ENCODE measurements around the gene ZDBF2.
A peak's percentile ranks its signal among the peaks of the same experiment; 100 is the strongest.
"Not testable (repeated sequence)": the region's sequence is repeated elsewhere in the genome, so short reads cannot be mapped to it uniquely, and the experiment has no call there.

ZDBF2 gene

DNA sequence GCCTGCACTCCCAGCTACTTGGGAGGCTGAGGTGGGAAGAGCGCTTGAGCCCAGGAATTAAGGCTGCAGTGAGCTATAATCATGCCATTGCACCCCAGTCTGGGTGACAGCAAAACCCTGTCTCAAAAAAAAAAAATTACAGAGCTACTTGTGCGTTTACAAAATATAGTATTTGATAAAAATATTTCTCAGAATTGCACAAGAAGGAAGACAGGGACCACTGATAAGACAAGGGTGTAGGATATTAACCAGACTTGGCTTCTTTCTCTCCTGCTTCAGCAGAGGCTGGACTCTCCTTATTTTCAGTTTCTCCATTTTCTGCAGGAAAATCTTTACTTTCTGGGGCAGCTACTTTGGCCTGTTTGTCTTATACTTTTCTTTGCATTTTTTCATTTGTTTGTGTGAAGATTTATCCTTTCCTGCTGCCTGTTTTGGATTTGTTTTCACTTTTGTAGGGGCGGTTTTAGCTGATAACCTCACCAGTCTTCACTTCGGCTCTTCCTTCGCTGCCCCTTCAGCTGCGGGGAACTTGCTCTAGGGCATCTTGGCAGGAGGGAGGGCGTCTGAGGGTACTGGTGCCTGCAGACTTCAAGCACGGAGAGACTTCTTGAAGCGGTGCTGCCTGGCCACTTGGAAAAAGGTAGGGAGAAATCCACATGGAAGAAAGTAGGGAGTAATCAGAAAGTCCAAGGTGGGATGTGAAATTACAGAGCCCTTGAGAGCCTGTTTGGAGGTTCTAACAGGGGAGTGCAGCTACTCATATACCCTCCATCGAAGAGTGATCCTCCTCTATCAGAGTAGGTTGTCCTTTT lies 14.9 kb upstream of the ZDBF2 start:
- no peak for DNase-seq (ENCODE audit: low spot score)

DNA sequence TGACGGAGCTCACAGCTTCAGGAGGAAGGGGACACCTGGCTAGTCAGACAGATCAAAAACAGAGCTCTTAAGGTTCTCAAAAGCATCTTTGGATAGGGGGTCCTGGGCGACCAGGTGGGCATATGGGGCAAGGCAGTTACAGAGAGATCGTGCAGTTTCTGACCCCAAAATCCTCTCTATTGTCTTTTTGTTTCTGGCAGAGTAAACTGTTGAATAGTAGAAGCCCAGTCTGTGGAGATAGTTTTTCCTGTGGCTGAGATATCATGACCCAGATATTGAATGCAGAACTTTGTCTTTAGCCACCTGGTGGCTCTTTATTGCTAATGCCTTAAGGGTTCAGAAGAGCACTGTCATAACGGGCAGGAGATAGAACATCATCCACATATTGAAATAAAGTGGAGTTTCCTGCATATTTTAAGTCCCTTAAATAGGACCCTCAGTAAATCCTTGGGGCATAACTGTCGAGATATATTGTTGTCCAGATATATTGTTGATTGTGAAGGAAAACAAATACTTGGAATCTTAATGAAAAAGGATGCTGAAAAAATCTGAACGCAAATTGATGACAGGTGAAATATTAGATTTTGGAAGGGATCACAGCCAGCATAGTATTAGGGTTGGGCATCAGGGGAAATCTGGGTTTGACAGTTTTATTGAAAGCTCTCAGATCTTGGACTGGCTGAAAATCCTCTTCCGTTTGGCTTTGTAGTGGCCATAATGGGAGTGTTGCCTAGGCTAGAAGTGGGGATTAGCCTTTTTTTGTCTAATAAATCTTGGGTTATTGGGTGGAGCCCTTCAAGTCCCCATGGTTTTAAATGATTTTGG lies 14.1 kb upstream of the ZDBF2 start:
- peak; percentile 34 for DNase-seq (ENCODE audit: low spot score)

- no peak for DNase-seq (ENCODE audit: low spot score)
These were observed 10.4 kb upstream of the ZDBF2 start for GRCh38 chr2:206263959-206264603.

GRCh38 chr2:206266130-206267125 lies 8.0 kb upstream of the ZDBF2 start:
- DNase-seq (ENCODE audit: low spot score): no peak

- DNase-seq (ENCODE audit: low spot score): no peak
These were observed 6.9 kb upstream of the ZDBF2 start for GRCh38 chr2:206267567-206267966.

DNA sequence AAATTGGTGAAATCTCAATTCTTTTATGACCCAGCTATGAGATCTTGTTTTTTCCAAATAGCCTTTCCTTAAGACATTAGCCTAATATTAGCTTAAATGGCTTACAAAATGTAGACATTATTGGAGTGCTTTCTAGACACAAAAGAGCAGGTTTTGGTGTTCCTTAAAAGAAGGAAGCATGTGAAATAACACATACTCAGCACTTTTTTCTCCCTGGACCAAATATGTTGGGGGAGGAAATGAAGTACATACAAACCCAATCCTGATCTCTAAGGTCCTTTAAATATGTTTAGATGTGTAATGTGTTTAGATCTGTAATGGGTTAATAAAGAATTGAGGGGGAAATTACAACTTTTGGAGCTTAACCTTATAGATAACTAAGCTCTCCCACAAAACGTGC lies 3.4 kb upstream of the ZDBF2 start:
- DNase-seq (ENCODE audit: low spot score): no peak

GRCh38 chr2:206273905-206274304 lies 558 bp upstream of the ZDBF2 start:
- DNase-seq (ENCODE audit: low spot score): no peak

GRCh38 chr2:206275312-206276055 lies 1.0 kb downstream of the ZDBF2 start:
- peak; percentile 47 for DNase-seq (ENCODE audit: low spot score)

- no peak for DNase-seq (ENCODE audit: low spot score)
These were observed 1.9 kb downstream of the ZDBF2 start for GRCh38 chr2:206276169-206276942.

GRCh38 chr2:206277503-206277902 lies 3.0 kb downstream of the ZDBF2 start:
- no peak for DNase-seq (ENCODE audit: low spot score)

DNA sequence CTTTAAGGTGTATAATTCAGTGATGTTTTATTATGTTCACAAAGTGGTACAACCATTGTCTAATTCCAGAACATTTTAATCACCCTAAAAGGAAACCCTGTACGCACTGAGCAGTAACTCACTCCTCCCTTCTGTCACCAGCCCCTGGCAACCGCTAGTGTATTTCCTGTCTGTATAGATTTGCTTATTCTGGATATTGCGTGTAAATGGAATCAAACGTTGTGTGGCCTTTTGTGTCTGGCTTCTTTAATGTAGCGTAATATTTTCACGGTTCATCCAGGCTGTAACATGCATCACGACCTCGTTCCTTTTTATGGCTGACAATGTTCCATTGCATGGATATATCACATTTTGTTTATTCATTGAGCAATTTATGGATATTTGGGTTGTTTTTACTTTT lies 8.3 kb downstream of the ZDBF2 start:
- no peak for DNase-seq (ENCODE audit: low spot score)

- no peak for DNase-seq (ENCODE audit: low spot score)
These were observed 12.7 kb downstream of the ZDBF2 start for GRCh38 chr2:206287197-206287596.

DNA sequence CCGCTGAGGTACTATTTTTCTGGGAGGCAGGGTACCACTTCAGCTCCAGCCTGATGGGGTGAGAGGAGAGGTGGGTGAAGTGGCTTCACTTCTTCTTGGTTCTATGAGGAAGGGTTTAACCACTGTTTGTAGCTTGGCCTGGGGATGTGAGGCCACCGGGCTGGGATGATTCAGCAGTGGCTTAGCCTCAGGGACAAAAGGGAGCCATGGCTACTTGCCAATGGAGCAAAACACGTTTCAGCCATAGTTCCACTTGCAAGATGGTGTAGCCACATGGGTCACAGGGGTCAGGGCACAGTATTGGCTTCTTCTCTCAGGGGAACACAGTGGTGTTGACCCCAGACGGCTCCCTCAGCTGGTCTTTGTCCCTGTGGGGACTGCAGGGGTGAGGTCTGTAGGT lies 14.9 kb downstream of the ZDBF2 start:
- DNase-seq (ENCODE audit: low spot score): no peak

- peak; percentile 30 for DNase-seq (ENCODE audit: low spot score)
These were observed 21.7 kb downstream of the ZDBF2 start for GRCh38 chr2:206296128-206296527.

GRCh38 chr2:206299608-206300007 lies 25.1 kb downstream of the ZDBF2 start:
- DNase-seq (ENCODE audit: low spot score): not testable (repeated sequence)

DNA sequence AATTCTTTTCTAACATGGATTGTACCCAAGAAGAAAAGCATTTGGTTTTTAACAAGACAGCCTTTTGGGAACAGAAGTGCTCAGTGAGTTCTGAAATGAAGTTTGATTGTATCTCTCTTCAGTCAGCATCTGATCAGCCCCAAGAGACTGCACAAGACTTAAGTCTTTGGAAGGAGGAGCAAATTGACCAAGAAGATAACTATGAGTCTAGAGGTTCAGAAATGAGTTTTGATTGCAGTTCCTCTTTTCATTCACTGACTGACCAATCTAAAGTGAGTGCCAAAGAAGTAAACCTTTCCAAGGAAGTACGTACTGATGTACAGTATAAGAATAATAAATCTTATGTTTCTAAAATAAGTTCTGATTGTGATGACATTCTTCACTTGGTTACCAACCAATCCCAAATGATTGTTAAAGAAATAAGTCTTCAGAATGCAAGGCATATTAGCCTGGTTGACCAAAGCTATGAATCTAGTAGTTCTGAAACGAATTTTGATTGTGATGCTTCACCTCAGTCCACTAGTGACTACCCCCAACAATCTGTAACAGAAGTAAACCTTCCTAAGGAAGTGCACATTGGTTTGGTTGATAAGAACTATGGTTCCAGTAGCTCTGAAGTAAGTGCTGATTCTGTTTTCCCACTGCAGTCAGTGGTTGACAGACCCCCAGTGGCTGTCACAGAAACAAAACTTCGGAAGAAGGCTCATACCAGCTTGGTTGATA lies 31.2 kb downstream of the ZDBF2 start:
- no peak for DNase-seq (ENCODE audit: low spot score)

DNA sequence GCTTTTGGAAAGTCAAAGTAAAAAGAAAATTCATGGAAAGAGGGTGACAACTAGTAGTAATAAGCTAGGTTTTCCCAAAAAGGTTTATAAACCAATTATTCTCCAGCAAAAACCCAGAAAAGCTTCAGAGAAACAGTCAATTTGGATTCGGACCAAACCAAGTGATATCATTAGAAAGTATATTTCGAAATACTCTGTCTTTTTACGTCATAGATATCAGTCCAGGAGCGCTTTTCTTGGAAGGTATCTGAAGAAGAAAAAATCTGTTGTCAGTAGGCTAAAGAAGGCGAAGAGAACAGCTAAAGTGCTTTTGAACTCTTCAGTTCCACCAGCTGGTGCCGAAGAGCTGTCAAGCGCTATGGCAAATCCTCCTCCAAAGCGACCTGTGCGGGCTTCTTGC lies 36.6 kb downstream of the ZDBF2 start:
- no peak for DNase-seq (ENCODE audit: low spot score)

DNA sequence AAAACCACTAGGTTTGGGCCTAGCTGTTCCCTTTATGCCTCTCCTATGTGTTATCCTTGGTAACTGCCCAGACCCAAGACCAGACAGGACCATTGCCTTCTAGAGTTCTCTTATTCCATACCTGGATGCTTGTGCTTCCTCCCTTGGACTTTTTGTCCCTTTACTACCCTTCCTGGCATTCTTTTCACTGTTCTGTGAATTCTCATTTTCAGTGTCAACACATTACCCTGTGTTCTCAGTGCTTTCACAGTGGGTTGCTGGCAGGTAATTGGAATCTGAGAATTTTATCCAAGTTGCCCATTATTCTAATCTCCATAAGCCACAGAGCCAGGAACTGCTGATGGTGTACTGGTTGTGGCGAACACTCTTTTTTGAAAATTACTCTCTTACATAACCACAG lies 41.7 kb downstream of the ZDBF2 start:
- DNase-seq (ENCODE audit: low spot score): no peak

DNA sequence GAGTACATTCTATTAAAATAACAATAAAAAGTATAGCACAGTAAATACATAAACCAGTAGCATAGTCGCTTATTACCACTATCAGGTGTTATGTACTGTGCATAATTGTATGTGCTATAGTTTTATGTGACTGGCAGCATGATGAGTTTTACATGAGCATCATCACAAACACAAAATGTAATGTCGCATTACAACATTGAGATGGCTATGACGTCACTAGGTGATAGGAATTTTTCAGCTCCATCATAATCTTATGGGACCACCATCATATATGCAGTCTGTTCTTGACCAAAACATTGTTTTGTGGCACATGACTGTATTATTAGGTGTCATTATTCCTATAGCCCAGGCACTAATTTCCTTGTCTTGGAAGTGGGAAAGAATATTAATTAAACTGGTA lies 48.6 kb downstream of the ZDBF2 start:
- DNase-seq (ENCODE audit: low spot score): no peak
